Common myeloid progenitor, CD34-positive (primary cell): Measurements from ENCODE around the gene SENP2.
"Not testable (repeated sequence)": the region's sequence is repeated elsewhere in the genome, so short reads cannot be mapped to it uniquely, and the experiment has no call there.

Experiments used
- CTCF ChIA-PET: fragments of 350-600 bp; sonication (Branson Sonifier 250); formaldehyde crosslinking; loops from one replicate; lab custom pipeline; 2021; ENCODE audit warnings: antibody characterized with exemption; lab: Charles Lee
- POLR2A ChIA-PET: fragments of 350-600 bp; sonication (Branson Sonifier 250); formaldehyde crosslinking; loops from one replicate; lab custom pipeline; 2021; ENCODE audit warnings: antibody characterized with exemption; lab: Charles Lee
- DNase-seq, 3 donors: peaks; one replicate each; pipeline versions ENCODE4 v3.0.0 to v3.0.0-alpha.2; 2013
- H3K27ac ChIP-seq, 2 experiments: 1 replicate in 1 of 2; 2 replicates in 1 of 2; pipeline ENCODE4 v1.7.0; 2013; ENCODE audit warnings: inconsistent platforms in 2 of 2, low read length in 2 of 2, mild to moderate bottlenecking in 2 of 2, low read depth in 1 of 2, moderate library complexity in 1 of 2; ENCODE audit not compliant: severe bottlenecking in 2 of 2, insufficient read depth in 1 of 2, poor library complexity in 1 of 2
- H3K27me3 ChIP-seq, 5 experiments: replicated peaks in 2 of 5; 1 replicate in 3 of 5; 2 replicates in 2 of 5; pipeline versions ENCODE4 v1.6.1 to v1.7.0; 2013; ENCODE audit warnings: low read length in 4 of 5, mild to moderate bottlenecking in 2 of 5, moderate library complexity in 2 of 5, inconsistent platforms in 1 of 5; ENCODE audit not compliant: insufficient read depth in 5 of 5, control insufficient read depth in 4 of 5
- H3K36me3 ChIP-seq, 4 experiments: 1 replicate in 2 of 4; 2 replicates in 2 of 4; pipeline versions ENCODE4 v1.6.1 to v1.7.0; 2013; ENCODE audit warnings: low read length in 3 of 4, control low read depth in 1 of 4, mild to moderate bottlenecking in 1 of 4; ENCODE audit not compliant: control insufficient read depth in 4 of 4, insufficient read depth in 4 of 4
- H3K4me1 ChIP-seq, 4 experiments: 1 replicate in 3 of 4; 2 replicates in 1 of 4; pipeline versions ENCODE4 v1.6.1 to v1.7.1; 2013; ENCODE audit warnings: low read length in 3 of 4, mild to moderate bottlenecking in 3 of 4, control low read depth in 1 of 4, inconsistent platforms in 1 of 4, moderate library complexity in 1 of 4; ENCODE audit not compliant: control insufficient read depth in 4 of 4, insufficient read depth in 4 of 4; ENCODE audit errors: control extremely low read depth in 1 of 4
- H3K4me3 ChIP-seq, 7 experiments: 1 replicate in 4 of 7; 2 replicates in 3 of 7; pipeline versions ENCODE4 v1.5.1 to v1.7.0; 2013; ENCODE audit warnings: mild to moderate bottlenecking in 7 of 7, low read length in 6 of 7, moderate library complexity in 6 of 7, inconsistent platforms in 2 of 7, low read depth in 2 of 7, control low read depth in 1 of 7; ENCODE audit not compliant: insufficient read depth in 4 of 7, control insufficient read depth in 1 of 7; ENCODE audit errors: extremely low read depth in 1 of 7
- H3K9me3 ChIP-seq, 5 experiments: 1 replicate in 4 of 5; 2 replicates in 1 of 5; pipeline versions ENCODE4 v1.6.1 to v1.7.1; 2013; ENCODE audit warnings: low read length in 4 of 5, mild to moderate bottlenecking in 2 of 5, inconsistent platforms in 1 of 5, low read depth in 1 of 5, moderate library complexity in 1 of 5; ENCODE audit not compliant: control insufficient read depth in 4 of 5, insufficient read depth in 2 of 5; ENCODE audit errors: control extremely low read depth in 1 of 5
- WGBS: methylation state at CpG from one replicate; pipeline ENCODE4 v1.1.5; 2013; ENCODE audit not compliant: insufficient coverage; 5-methylcytosine and 5-hydroxymethylcytosine counted together

Gene SENP2

GRCh38 chr3:185645191-185645590 lies 59.1 kb downstream of the SENP2 start:
- H3K4me1 ChIP-seq, DNase-seq, CTCF ChIA-PET, H3K27ac ChIP-seq, H3K9me3 ChIP-seq, H3K4me3 ChIP-seq, H3K27me3 ChIP-seq, POLR2A ChIA-PET: not testable (repeated sequence)
- 98% methylated on average over 14 of the region's 17 CpGs for WGBS
- peaks cover 4 to 52% (median 35%) of the 10 kb centered on the region in 4 experiments for H3K36me3 ChIP-seq

- Histone ChIP-seq H3K27me3 (no peaks in the 10 kb centered on the region), H3K27ac (no peak overlapping the region), H3K4me1 (peaks cover 0 to 3% (median under 1%) of the 10 kb centered on the region in 4 experiments), H3K36me3 (peaks cover 4 to 54% (median 35%) of the 10 kb centered on the region in 4 experiments), H3K9me3 (no peaks in the 10 kb centered on the region), H3K4me3 (no peak overlapping the region)
- CTCF ChIA-PET, result interaction anchor here (3.3 kb wide), 1 partner anchor 15 kb away, joined by 19 read pairs; no protein-coding TSS in a partner anchor
- no peak for DNase-seq
- POLR2A ChIA-PET, result no interaction called here
- 97% methylated on average over 10 of the region's 16 CpGs for WGBS
Observed at GRCh38 chr3:185645596-185646381, 59.7 kb downstream of the SENP2 start.

GRCh38 chr3:185646382-185647133 lies 60.5 kb downstream of the SENP2 start:
- no peak overlapping the region for H3K27ac ChIP-seq
- H3K4me3 ChIP-seq, result no peak overlapping the region
- 68% methylated on average over 13 of the region's 14 CpGs for WGBS
- peaks cover 0 to 3% (median under 1%) of the 10 kb centered on the region in 4 experiments for H3K4me1 ChIP-seq
- ChIA-PET CTCF (interaction anchor here (3.3 kb wide), 1 partner anchor 14 kb away, joined by 19 read pairs; no protein-coding TSS in a partner anchor), POLR2A (no interaction called here)
- no peaks in the 10 kb centered on the region for H3K27me3 ChIP-seq
- peaks cover 6 to 56% (median 38%) of the 10 kb centered on the region in 4 experiments for H3K36me3 ChIP-seq
- DNase-seq, result peak; percentile 14 to 56 (median 44)
- no peaks in the 10 kb centered on the region for H3K9me3 ChIP-seq

- Histone ChIP-seq H3K4me3 (no peak overlapping the region), H3K27me3 (no peaks in the 10 kb centered on the region), H3K27ac (no peak overlapping the region), H3K4me1 (peaks cover 0 to 3% (median under 1%) of the 10 kb centered on the region in 4 experiments), H3K9me3 (no peaks in the 10 kb centered on the region), H3K36me3 (peaks cover 6 to 58% (median 46%) of the 10 kb centered on the region in 4 experiments)
- WGBS, result 85% methylated on average over 15 of the region's 19 CpGs
- CTCF ChIA-PET, result interaction anchor here (0.6 to 3.3 kb wide), 4 partner anchors 12 to 131 kb away, joined by 3 to 19 read pairs (median 3); no protein-coding TSS in a partner anchor
- DNase-seq, result no peak
- POLR2A ChIA-PET, result interaction anchor here (0.6 kb wide), 1 partner anchor 1852 kb away, joined by 3 read pairs; no protein-coding TSS in a partner anchor
Observed at GRCh38 chr3:185647134-185647879, 61.2 kb downstream of the SENP2 start.

GRCh38 chr3:185647880-185648210 lies 61.8 kb downstream of the SENP2 start:
- Histone ChIP-seq H3K27me3 (no peaks in the 10 kb centered on the region), H3K27ac (no peak overlapping the region), H3K36me3 (peaks cover 6 to 64% (median 50%) of the 10 kb centered on the region in 4 experiments), H3K4me3 (no peak overlapping the region), H3K4me1 (peaks cover 0 to 3% (median under 1%) of the 10 kb centered on the region in 4 experiments), H3K9me3 (no peaks in the 10 kb centered on the region)
- POLR2A ChIA-PET, result interaction anchor here (0.6 kb wide), 1 partner anchor 1853 kb away, joined by 3 read pairs; no protein-coding TSS in a partner anchor
- CTCF ChIA-PET, result interaction anchor here (0.6 to 3.3 kb wide), 4 partner anchors 11 to 131 kb away, joined by 3 to 19 read pairs (median 3); no protein-coding TSS in a partner anchor
- no peak for DNase-seq
- WGBS, result 98% methylated on average over 9 of the region's 10 CpGs

DNA sequence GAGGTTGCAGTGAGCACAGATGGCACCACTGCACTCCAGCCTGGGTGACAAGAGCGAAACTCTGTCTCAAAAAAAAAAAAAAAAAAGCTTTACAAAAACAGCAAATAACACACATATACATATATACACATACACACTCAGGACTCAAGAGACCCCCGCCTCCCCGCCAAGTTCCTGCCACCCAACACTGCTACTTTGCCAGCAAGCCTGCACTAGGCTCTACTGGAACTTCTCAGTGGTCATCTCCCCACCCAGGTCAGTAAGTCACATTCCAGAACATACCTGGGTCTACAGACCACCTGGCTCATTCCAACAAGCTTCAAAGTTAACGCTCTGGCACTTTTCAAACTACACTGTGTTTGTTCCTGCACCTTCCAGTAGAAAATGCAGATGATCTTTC lies 62.3 kb downstream of the SENP2 start:
- H3K4me3 ChIP-seq, result no peak overlapping the region
- no peaks in the 10 kb centered on the region for H3K27me3 ChIP-seq
- peaks cover 6 to 64% (median 47%) of the 10 kb centered on the region in 4 experiments for H3K36me3 ChIP-seq
- no peak for DNase-seq
- no peak overlapping the region for H3K27ac ChIP-seq
- ChIA-PET POLR2A (interaction anchor here (0.6 kb wide), 1 partner anchor 329 kb away, joined by 3 read pairs; no protein-coding TSS in a partner anchor), CTCF (interaction anchor here (0.6 to 3.3 kb wide), 4 partner anchors 11 to 54 kb away, joined by 3 to 19 read pairs (median 3); no protein-coding TSS in a partner anchor)
- 100% methylated on average over 3 of the region's 4 CpGs for WGBS
- H3K4me1 ChIP-seq, result peaks cover 0 to 3% (median under 1%) of the 10 kb centered on the region in 4 experiments
- H3K9me3 ChIP-seq, result no peaks in the 10 kb centered on the region
